ENCODE data around the gene CCL14.
"Not testable (repeated sequence)": the region's sequence is repeated elsewhere in the genome, so short reads cannot be mapped to it uniquely, and the experiment has no call there.

The CCL14 gene

DNA sequence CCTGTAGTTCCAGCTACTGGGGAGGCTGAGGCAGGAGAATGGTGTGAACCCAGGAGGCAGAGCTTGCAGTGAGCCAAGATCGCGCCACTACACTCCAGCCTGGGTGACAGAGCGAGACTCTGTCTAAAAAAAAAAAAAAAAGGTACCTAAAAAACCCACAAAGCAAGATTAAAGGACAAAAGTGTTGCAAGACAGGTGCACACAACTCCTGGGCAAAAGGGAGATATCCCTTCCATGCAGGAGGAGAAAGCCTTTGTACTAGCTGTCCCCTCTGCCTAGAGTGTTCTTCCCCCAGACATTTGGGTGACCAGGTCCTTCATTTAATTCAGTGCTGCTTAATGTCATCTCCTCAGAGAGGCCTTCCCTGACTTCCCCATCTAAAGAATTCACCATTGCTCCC lies 48.0 kb downstream of the CCL14 start:
- DNase-seq: not testable (repeated sequence)

DNA sequence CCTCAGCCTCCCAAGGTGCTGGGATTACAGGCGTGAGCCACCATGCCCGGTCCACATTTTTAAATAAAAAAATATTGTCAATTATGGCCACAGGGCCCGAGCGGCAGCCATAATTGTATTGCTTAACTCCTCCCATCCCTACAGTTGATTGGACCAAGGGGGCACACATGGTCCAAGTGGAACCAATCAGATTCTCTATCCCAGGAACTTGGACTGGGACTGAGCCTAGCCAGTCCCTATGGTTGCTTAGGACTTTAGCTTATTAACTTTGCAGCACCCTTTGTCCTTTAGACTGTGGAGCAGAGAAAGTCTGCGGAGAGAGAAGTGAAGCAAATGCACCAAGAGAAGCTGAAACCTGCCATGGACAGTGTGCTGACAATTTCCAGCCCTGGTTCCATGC lies 50.5 kb downstream of the CCL14 start:
- DNase-seq: no peak

DNA sequence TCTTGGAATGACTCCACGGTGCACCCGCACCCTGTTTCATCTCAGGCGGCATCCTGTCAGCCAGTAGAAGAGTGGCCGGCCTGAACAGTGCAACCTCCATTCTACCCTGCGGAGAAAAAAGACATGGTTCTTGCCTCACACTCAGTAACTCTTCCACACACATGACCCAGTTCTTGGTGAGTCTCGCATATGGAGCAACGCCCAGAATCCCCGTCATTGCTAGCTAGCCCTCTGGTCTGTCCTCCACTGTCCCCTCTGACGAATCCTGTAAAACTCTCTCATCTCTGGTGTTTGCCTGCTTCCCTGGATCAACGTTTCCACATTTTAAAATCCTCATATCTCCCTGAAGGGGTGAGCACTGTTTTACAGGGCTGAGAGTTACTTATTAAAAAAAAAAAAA lies 51.8 kb downstream of the CCL14 start:
- DNase-seq: no peak
